GM23338 (cell line): ENCODE results near the gene PCSK1N. TPM values are rescaled to one million over a fixed set of nuclear protein-coding genes. Genes with fewer than 3 reads are reported as not detected.

Experiments
- ATAC-seq: fragments of 200-7000 bp; cut with Tn5 transposase; 3 replicates; pipeline ENCODE4 v1.9.1; 2020
- DNase-seq: peaks from one replicate; pipeline ENCODE4 v3.0.0-alpha.2; 2015; ENCODE audit warnings: low spot score
- H2AFZ ChIP-seq: fragments of 200-600 bp; sonication (generic); 2 replicates; pipeline ENCODE4 v1.8.0; 2016; ENCODE audit warnings: antibody characterized with exemption, mild to moderate bottlenecking, moderate library complexity
- H3F3A ChIP-seq: fragments of 200-600 bp; sonication (generic); replicated peaks from 2 replicates; pipeline ENCODE4 v1.8.0; 2017; ENCODE audit warnings: antibody characterized with exemption, mixed run types, low read depth
- H3K27ac ChIP-seq: fragments of 200-600 bp; sonication (generic); 2 replicates; pipeline ENCODE4 v1.6.1; 2016; ENCODE audit warnings: low read depth
- H3K27me3 ChIP-seq: fragments of 200-600 bp; sonication (generic); 2 replicates; pipeline ENCODE4 v1.8.0; 2016; ENCODE audit warnings: mild to moderate bottlenecking, mixed run types, moderate library complexity; ENCODE audit not compliant: insufficient read depth
- H3K36me3 ChIP-seq: fragments of 200-600 bp; sonication (generic); 2 replicates; pipeline ENCODE4 v1.8.0; 2016; ENCODE audit warnings: mild to moderate bottlenecking; ENCODE audit not compliant: insufficient read depth
- H3K4me1 ChIP-seq: fragments of 200-600 bp; sonication (generic); 2 replicates; pipeline ENCODE4 v1.8.0; 2016; ENCODE audit warnings: mild to moderate bottlenecking, moderate library complexity; ENCODE audit not compliant: insufficient read depth
- H3K4me2 ChIP-seq: fragments of 200-600 bp; sonication (generic); 2 replicates; pipeline ENCODE4 v1.7.1; 2017; ENCODE audit warnings: mixed run types
- H3K4me3 ChIP-seq: fragments of 200-600 bp; sonication (generic); 2 replicates; pipeline ENCODE4 v1.6.1; 2016; ENCODE audit warnings: mixed run types
- H3K79me2 ChIP-seq: fragments of 200-600 bp; sonication (generic); replicated peaks from 2 replicates; pipeline ENCODE4 v1.8.0; 2017; ENCODE audit warnings: mild to moderate bottlenecking; ENCODE audit not compliant: insufficient read depth
- H3K9me2 ChIP-seq: fragments of 200-600 bp; sonication (generic); 2 replicates; pipeline ENCODE4 v1.8.0; 2017; ENCODE audit not compliant: insufficient read depth
- H4K20me1 ChIP-seq: fragments of 200-600 bp; sonication (generic); replicated peaks from 2 replicates; pipeline ENCODE4 v1.8.0; 2017; ENCODE audit warnings: mild to moderate bottlenecking; ENCODE audit not compliant: insufficient read depth
- H3K27ac Mint-ChIP-seq: 2 replicates; pipeline ENCODE4 v1.8.0; 2020; ENCODE audit warnings: inconsistent platforms, mild to moderate bottlenecking, moderate library complexity, mixed read lengths
- H3K27me3 Mint-ChIP-seq: 3 replicates; pipeline ENCODE4 v1.8.0; 2022; ENCODE audit warnings: low read depth, mild to moderate bottlenecking, moderate library complexity, mixed read lengths, inconsistent platforms; ENCODE audit not compliant: insufficient read depth, poor library complexity
- H3K36me3 Mint-ChIP-seq: 3 replicates; pipeline ENCODE4 v1.8.0; 2021; ENCODE audit warnings: low read depth, mild to moderate bottlenecking, inconsistent platforms, moderate library complexity, mixed read lengths
- H3K4me1 Mint-ChIP-seq: 3 replicates; pipeline ENCODE4 v1.8.0; 2020; ENCODE audit warnings: mild to moderate bottlenecking, inconsistent platforms, mixed read lengths
- H3K4me3 Mint-ChIP-seq: 3 replicates; pipeline ENCODE4 v1.8.0; 2021; ENCODE audit warnings: moderate library complexity, mild to moderate bottlenecking, inconsistent platforms, mixed read lengths
- H3K9me3 Mint-ChIP-seq: 3 replicates; pipeline ENCODE4 v1.8.0; 2020; ENCODE audit warnings: moderate library complexity, mild to moderate bottlenecking, inconsistent platforms, mixed read lengths
- JUNB ChIP-seq: IDR thresholded peaks from one replicate; pipeline ENCODE4 v1.6.1; 2016; ENCODE audit warnings: antibody characterized with exemption; ENCODE audit not compliant: unreplicated experiment
- NANOG ChIP-seq: IDR thresholded peaks from 2 replicates; pipeline ENCODE4 v1.6.1; 2016; ENCODE audit warnings: antibody characterized with exemption, borderline replicate concordance
- ZNF331 ChIP-seq: fragments of 250-450 bp; sonication (Bioruptor Pico); IDR thresholded peaks from 2 replicates; pipeline ENCODE4 v1.5.0; 2020; ENCODE audit warnings: low read depth, mild to moderate bottlenecking, moderate library complexity
- polyA plus RNA-seq: library from polyadenylated mRNA; unstranded; fragments of >200 nt; fragmentation: Nextera tagmentation; extraction: Ambion mirVana; gene quantifications from 2 replicates; pipeline ENCODE4 v1.2.1, GENCODE V29; 2016
- total RNA-seq: library from RNA; depleted of rRNA; stranded (reverse); fragments of >200 nt; shearing (Covaris generic); gene quantifications from 2 replicates; pipeline ENCODE4 v1.2.3, GENCODE V29; 2014
- TF ChIP-seq, protein P1 (sequence below): fragments of 250-450 bp; sonication (Bioruptor Pico); IDR thresholded peaks from 2 replicates; pipeline ENCODE4 v1.5.0; 2020; ENCODE audit warnings: mild to moderate bottlenecking, moderate library complexity
- TF ChIP-seq, protein P2 (sequence below): IDR thresholded peaks from 2 replicates; pipeline ENCODE4 v1.6.1; 2016; ENCODE audit warnings: antibody characterized with exemption
- TF ChIP-seq, protein P3 (sequence below), 2 experiments: fragments of 200-600 bp in 1 of 2; sonication (generic) in 1 of 2; conservative IDR thresholded peaks; 2 replicates each; pipeline versions ENCODE4 v1.5.1 to v1.6.1; 2016 to 2017; ENCODE audit warnings: antibody characterized with exemption in 2 of 2, low read depth in 2 of 2, mild to moderate bottlenecking in 2 of 2, moderate library complexity in 1 of 2

PCSK1N gene
- total and polyA plus RNA-seq, 2 experiments from 2014 or later = 12.8 to 15.6 TPM

DNA sequence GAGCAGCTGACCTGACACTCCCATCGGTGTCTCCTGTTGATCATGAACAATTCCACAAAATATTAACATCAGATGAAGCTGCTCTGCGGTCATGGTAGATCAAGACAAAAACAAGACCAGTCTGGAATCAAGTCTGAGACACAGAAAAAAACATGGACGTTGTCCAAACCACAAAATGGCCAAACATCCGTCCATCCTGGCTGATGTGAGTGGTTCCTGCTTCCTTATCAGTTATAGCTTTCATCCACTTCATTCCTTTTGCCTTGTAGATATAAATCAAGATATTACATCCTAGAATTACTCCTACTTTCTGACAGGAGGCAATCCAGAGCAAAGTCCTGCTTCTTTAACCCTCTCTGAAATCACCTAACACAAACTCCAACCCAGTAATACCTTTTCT, 28.8 kb upstream of the PCSK1N start (continued):
- TF ChIP-seq, protein P1, sequence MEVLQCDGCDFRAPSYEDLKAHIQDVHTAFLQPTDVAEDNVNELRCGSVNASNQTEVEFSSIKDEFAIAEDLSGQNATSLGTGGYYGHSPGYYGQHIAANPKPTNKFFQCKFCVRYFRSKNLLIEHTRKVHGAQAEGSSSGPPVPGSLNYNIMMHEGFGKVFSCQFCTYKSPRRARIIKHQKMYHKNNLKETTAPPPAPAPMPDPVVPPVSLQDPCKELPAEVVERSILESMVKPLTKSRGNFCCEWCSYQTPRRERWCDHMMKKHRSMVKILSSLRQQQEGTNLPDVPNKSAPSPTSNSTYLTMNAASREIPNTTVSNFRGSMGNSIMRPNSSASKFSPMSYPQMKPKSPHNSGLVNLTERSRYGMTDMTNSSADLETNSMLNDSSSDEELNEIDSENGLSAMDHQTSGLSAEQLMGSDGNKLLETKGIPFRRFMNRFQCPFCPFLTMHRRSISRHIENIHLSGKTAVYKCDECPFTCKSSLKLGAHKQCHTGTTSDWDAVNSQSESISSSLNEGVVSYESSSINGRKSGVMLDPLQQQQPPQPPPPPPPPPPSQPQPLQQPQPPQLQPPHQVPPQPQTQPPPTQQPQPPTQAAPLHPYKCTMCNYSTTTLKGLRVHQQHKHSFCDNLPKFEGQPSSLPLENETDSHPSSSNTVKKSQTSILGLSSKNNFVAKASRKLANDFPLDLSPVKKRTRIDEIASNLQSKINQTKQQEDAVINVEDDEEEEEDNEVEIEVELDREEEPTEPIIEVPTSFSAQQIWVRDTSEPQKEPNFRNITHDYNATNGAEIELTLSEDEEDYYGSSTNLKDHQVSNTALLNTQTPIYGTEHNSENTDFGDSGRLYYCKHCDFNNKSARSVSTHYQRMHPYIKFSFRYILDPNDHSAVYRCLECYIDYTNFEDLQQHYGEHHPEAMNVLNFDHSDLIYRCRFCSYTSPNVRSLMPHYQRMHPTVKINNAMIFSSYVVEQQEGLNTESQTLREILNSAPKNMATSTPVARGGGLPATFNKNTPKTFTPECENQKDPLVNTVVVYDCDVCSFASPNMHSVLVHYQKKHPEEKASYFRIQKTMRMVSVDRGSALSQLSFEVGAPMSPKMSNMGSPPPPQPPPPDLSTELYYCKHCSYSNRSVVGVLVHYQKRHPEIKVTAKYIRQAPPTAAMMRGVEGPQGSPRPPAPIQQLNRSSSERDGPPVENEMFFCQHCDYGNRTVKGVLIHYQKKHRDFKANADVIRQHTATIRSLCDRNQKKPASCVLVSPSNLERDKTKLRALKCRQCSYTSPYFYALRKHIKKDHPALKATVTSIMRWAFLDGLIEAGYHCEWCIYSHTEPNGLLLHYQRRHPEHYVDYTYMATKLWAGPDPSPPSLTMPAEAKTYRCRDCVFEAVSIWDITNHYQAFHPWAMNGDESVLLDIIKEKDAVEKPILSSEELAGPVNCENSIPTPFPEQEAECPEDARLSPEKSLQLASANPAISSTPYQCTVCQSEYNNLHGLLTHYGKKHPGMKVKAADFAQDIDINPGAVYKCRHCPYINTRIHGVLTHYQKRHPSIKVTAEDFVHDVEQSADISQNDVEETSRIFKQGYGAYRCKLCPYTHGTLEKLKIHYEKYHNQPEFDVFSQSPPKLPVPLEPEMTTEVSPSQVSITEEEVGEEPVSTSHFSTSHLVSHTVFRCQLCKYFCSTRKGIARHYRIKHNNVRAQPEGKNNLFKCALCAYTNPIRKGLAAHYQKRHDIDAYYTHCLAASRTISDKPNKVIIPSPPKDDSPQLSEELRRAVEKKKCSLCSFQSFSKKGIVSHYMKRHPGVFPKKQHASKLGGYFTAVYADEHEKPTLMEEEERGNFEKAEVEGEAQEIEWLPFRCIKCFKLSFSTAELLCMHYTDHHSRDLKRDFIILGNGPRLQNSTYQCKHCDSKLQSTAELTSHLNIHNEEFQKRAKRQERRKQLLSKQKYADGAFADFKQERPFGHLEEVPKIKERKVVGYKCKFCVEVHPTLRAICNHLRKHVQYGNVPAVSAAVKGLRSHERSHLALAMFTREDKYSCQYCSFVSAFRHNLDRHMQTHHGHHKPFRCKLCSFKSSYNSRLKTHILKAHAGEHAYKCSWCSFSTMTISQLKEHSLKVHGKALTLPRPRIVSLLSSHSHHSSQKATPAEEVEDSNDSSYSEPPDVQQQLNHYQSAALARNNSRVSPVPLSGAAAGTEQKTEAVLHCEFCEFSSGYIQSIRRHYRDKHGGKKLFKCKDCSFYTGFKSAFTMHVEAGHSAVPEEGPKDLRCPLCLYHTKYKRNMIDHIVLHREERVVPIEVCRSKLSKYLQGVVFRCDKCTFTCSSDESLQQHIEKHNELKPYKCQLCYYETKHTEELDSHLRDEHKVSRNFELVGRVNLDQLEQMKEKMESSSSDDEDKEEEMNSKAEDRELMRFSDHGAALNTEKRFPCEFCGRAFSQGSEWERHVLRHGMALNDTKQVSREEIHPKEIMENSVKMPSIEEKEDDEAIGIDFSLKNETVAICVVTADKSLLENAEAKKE (CRISPR knock-in tag) = no peak
- TF ChIP-seq, protein P2, sequence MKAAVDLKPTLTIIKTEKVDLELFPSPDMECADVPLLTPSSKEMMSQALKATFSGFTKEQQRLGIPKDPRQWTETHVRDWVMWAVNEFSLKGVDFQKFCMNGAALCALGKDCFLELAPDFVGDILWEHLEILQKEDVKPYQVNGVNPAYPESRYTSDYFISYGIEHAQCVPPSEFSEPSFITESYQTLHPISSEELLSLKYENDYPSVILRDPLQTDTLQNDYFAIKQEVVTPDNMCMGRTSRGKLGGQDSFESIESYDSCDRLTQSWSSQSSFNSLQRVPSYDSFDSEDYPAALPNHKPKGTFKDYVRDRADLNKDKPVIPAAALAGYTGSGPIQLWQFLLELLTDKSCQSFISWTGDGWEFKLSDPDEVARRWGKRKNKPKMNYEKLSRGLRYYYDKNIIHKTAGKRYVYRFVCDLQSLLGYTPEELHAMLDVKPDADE = no peak
- TF ChIP-seq, protein P3, sequence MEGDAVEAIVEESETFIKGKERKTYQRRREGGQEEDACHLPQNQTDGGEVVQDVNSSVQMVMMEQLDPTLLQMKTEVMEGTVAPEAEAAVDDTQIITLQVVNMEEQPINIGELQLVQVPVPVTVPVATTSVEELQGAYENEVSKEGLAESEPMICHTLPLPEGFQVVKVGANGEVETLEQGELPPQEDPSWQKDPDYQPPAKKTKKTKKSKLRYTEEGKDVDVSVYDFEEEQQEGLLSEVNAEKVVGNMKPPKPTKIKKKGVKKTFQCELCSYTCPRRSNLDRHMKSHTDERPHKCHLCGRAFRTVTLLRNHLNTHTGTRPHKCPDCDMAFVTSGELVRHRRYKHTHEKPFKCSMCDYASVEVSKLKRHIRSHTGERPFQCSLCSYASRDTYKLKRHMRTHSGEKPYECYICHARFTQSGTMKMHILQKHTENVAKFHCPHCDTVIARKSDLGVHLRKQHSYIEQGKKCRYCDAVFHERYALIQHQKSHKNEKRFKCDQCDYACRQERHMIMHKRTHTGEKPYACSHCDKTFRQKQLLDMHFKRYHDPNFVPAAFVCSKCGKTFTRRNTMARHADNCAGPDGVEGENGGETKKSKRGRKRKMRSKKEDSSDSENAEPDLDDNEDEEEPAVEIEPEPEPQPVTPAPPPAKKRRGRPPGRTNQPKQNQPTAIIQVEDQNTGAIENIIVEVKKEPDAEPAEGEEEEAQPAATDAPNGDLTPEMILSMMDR (conservative IDR thresholded peaks at IDR 0.05; ENCODE audit: low read depth in 2 of 2) = no peak
- no peak for TF ChIP-seq JUNB
- TF ChIP-seq NANOG = no peak

DNA sequence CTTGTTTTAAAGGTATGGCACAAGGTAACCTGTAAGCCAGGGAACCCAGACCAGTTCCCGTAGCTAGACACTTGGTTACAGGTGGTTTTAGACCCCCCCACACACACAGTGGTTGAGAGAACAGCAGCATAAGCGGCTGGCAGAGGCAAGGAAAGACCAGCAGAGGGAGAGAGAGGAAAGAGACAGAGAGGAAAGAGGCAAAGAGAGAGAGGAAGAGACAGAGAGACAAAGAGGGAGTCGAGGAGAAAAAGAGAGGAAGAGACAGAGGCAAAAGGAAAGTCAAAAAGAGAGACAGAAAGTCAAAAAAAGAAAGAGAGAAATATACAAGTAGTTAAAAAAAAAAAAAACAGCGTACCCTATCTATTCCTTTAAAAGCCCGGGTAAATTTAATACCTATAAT, 19.5 kb upstream of the PCSK1N start:
- H3F3A ChIP-seq = no peaks in the 10 kb centered on the region
- no peaks in the 10 kb centered on the region for H3K9me2 ChIP-seq
- no peak overlapping the region for H3K27ac ChIP-seq
- H3K27me3 Mint-ChIP-seq = peaks cover 5% of the 10 kb centered on the region
- no peak; the same call in 2 of the 3 replicates for ATAC-seq
- H3K36me3 ChIP-seq = no peaks in the 10 kb centered on the region
- no peak overlapping the region for H2AFZ ChIP-seq
- no peak overlapping the region for H3K4me2 ChIP-seq
- peaks cover 6% of the 10 kb centered on the region for H3K4me1 Mint-ChIP-seq
- H3K9me3 Mint-ChIP-seq = peaks cover 22% of the 10 kb centered on the region
- peak; percentile 47 for DNase-seq
- H3K27ac Mint-ChIP-seq = no peak overlapping the region
- H3K79me2 ChIP-seq = no peaks in the 10 kb centered on the region
- H3K36me3 Mint-ChIP-seq = peaks cover 8% of the 10 kb centered on the region; the same call in 2 of the 3 replicates
- no peak overlapping the region for H3K4me3 Mint-ChIP-seq
- no peaks in the 10 kb centered on the region for H4K20me1 ChIP-seq
- no peaks in the 10 kb centered on the region for H3K27me3 ChIP-seq
- H3K4me3 ChIP-seq = no peak overlapping the region
- no peaks in the 10 kb centered on the region for H3K4me1 ChIP-seq
- TF ChIP-seq, protein P1 (CRISPR knock-in tag) = no peak
- TF ChIP-seq ZNF331 = no peak
